SH-SY5Y (cell line): ENCODE results near the gene FOLR3.

Source experiments
- GATA2 ChIP-seq: IDR thresholded peaks from 2 replicates; pipeline ENCODE4 v1.6.1; 2011; ENCODE audit warnings: mild to moderate bottlenecking, low read depth, low read length
- GATA3 ChIP-seq: IDR thresholded peaks from 2 replicates; pipeline ENCODE4 v1.6.1; 2011; ENCODE audit warnings: low read depth, mild to moderate bottlenecking, low read length, moderate library complexity

GRCh38 chr11:72135891-72136683 is 562 bp downstream of the FOLR3 start:
- TF ChIP-seq GATA3 = no peak
- no peak for TF ChIP-seq GATA2
